Peyer's patch (tissue), 4 donors: Measurements from ENCODE around the gene MIDN. TPM values are rescaled to one million over a fixed set of nuclear protein-coding genes. Genes with fewer than 3 reads are reported as not detected.

Source experiments
- DNase-seq, 3 donors: peaks; one replicate each; pipeline ENCODE4 v3.0.0-alpha.2; 2017 to 2019
- H3K27ac ChIP-seq, 4 donors: fragments of 200-600 bp; sonication (generic); one replicate each; pipeline ENCODE4 v1.5.1; 2016 to 2019
- H3K27me3 ChIP-seq, 2 donors: fragments of 200-600 bp; sonication (generic); one replicate each; pipeline ENCODE4 v1.5.1; 2019
- H3K36me3 ChIP-seq, 3 donors: fragments of 200-600 bp; sonication (generic); one replicate each; pipeline ENCODE4 v1.5.1; 2016 to 2019
- H3K4me1 ChIP-seq, 4 donors: fragments of 200-600 bp; sonication (generic); one replicate each; pipeline ENCODE4 v1.5.1; 2016 to 2019
- H3K4me3 ChIP-seq, 4 donors: fragments of 200-600 bp; sonication (generic); 1 replicate in 3 of 4; 2 replicates in 1 of 4; pipeline ENCODE4 v1.5.1; 2016 to 2019; ENCODE audit warnings: mild to moderate bottlenecking in 1 of 4
- H3K9me3 ChIP-seq, 4 donors: fragments of 200-600 bp; sonication (generic); one replicate each; pipeline ENCODE4 v1.5.1; 2016 to 2019; ENCODE audit warnings: mild to moderate bottlenecking in 1 of 4
- POLR2A ChIP-seq, 2 donors: fragments of 450-650 bp; IDR thresholded peaks; one replicate each; pipeline ENCODE4 v1.5.1; 2017; ENCODE audit warnings: antibody characterized with exemption in 2 of 2, mild to moderate bottlenecking in 2 of 2, moderate library complexity in 2 of 2
- total RNA-seq, 4 donors: library from RNA; depleted of rRNA; stranded (reverse); fragments of >200 nt; gene quantifications; one replicate each; pipeline ENCODE4 v1.1.0, GENCODE V29; 2016
- TF ChIP-seq, protein P1 (sequence below), 6 experiments: fragments of 450-650 bp in 4 of 6; fragments of 200-600 bp in 2 of 6; sonication (generic) in 1 of 6; IDR thresholded peaks; one replicate each; pipeline ENCODE4 v1.5.1; 2017 to 2019; ENCODE audit warnings: antibody characterized with exemption in 6 of 6, mild to moderate bottlenecking in 3 of 6, moderate library complexity in 1 of 6

MIDN gene
- total RNA-seq, 4 donors from 2014 or later, result 34.7 to 205 (median 98.9) TPM

DNA sequence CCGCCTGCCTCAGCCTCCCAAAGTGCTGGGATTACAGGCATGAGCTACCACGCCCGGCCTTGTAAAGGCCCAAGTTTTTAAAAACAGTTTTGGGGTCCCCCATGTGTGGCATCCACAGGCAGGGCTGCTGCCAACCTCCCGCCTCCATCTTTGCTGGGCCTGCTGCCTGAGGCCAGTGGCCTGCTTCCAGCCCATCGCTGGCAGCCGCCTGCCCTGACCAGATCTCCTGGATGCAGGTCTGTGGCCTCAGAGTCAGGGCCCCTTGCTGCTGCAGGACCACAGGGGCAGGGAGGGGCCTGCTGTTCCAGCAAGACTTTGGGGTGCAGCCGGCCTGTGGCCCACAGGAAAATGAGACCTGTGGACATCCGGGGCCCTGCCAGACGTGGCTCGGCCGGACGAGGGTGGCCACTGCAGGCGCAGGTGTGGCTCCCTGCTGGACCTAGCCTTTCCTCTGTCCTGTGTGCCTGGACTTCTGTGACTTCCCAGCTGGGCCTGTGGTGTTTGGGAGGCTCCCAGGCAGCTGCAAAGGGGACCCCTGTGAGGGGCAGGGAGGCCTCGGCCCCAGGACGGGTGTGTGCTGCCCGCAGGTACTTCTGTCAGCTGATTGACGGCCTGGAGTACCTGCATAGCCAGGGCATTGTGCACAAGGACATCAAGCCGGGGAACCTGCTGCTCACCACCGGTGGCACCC, 28.5 kb upstream of the MIDN start:
- no peaks in the 10 kb centered on the region for H3K27me3 ChIP-seq
- no peak for TF ChIP-seq POLR2A (IDR thresholded peaks at IDR 0.05)
- TF ChIP-seq, protein P1, sequence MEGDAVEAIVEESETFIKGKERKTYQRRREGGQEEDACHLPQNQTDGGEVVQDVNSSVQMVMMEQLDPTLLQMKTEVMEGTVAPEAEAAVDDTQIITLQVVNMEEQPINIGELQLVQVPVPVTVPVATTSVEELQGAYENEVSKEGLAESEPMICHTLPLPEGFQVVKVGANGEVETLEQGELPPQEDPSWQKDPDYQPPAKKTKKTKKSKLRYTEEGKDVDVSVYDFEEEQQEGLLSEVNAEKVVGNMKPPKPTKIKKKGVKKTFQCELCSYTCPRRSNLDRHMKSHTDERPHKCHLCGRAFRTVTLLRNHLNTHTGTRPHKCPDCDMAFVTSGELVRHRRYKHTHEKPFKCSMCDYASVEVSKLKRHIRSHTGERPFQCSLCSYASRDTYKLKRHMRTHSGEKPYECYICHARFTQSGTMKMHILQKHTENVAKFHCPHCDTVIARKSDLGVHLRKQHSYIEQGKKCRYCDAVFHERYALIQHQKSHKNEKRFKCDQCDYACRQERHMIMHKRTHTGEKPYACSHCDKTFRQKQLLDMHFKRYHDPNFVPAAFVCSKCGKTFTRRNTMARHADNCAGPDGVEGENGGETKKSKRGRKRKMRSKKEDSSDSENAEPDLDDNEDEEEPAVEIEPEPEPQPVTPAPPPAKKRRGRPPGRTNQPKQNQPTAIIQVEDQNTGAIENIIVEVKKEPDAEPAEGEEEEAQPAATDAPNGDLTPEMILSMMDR (IDR thresholded peaks at IDR 0.05), result no peak
- DNase-seq, result no peak
- no peak overlapping the region for H3K27ac ChIP-seq
- peaks cover 0 to 53% (median 0%) of the 10 kb centered on the region in 3 donors for H3K36me3 ChIP-seq
- H3K4me3 ChIP-seq, result no peak overlapping the region
- no peaks in the 10 kb centered on the region for H3K9me3 ChIP-seq
- peaks cover 0 to 34% (median under 1%) of the 10 kb centered on the region in 4 donors for H3K4me1 ChIP-seq

DNA sequence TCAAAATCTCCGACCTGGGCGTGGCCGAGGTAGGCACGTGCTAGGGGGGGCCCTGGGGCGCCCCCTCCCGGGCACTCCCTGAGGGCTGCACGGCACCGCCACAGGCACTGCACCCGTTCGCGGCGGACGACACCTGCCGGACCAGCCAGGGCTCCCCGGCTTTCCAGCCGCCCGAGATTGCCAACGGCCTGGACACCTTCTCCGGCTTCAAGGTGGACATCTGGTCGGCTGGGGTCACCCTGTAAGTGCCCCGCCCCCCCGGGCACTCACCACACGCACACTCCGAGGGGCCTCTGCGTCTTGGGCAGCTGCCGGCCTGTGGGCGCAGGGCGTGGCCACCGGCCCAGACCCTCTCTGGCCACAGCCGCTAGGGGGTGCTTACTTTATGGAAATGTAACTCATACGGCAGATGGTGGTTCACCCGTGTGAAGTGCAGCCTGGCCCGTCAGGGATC, 27.9 kb upstream of the MIDN start:
- Histone ChIP-seq H3K27ac (no peak overlapping the region), H3K36me3 (peaks cover 0 to 55% (median 0%) of the 10 kb centered on the region in 3 donors), H3K4me3 (no peak overlapping the region), H3K4me1 (peaks cover 0 to 29% (median 0%) of the 10 kb centered on the region in 4 donors), H3K9me3 (no peaks in the 10 kb centered on the region), H3K27me3 (no peaks in the 10 kb centered on the region)
- no peak for TF ChIP-seq POLR2A (IDR thresholded peaks at IDR 0.05)
- DNase-seq, result no peak

DNA sequence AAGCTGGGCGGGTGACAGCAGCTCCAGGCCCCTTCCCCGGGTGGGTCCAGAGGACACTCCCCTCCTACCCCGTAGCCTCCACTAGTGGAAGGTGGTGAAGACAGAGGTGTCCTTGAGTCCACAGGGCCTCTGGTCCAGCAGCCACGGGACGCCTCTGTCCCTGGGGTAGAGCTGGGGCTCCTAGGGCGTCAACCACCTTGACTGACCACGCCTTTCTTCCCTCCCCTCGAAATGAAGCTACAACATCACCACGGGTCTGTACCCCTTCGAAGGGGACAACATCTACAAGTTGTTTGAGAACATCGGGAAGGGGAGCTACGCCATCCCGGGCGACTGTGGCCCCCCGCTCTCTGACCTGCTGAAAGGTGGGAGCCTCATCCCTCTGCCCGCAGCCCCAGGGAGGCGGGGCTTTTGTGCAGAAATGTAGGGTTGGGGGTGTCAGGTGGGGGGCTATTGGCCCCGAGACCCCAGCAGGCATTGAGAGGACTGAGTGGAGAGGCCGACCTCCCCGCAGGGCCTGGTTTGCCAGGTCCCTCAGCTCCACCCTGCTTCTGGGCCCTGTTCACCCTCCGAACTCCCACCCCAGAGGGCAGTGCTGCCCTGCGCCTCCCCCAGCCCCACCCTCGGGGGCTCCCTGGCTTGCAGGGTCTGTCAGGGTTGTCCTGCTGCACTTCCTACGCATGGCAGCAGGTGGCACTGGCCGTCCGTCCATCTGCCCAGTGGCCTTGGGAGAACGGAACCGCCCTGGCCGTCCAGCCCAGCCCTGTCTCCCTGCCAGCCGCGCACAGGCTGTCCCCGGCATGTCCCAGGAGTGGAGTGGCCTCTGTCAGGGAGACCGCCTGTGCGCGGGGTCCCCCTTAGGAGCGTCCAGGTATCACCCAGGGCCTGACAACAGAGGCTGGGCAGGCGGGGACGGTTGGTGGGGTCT, 27.1 kb upstream of the MIDN start:
- H3K4me3 ChIP-seq, result no peak overlapping the region
- DNase-seq, result peak in 2 of 3 donors; percentile 69 to 71
- no peak overlapping the region for H3K27ac ChIP-seq
- TF ChIP-seq POLR2A (IDR thresholded peaks at IDR 0.05), result no peak
- TF ChIP-seq, protein P1 (IDR thresholded peaks at IDR 0.05), result peak in 5 of 6 experiments; percentile 17 to 73 (median 51)
- H3K36me3 ChIP-seq, result peaks cover 0 to 62% (median 0%) of the 10 kb centered on the region in 3 donors
- no peaks in the 10 kb centered on the region for H3K27me3 ChIP-seq
- peaks cover 0 to 21% (median 0%) of the 10 kb centered on the region in 4 donors for H3K4me1 ChIP-seq
- no peaks in the 10 kb centered on the region for H3K9me3 ChIP-seq

DNA sequence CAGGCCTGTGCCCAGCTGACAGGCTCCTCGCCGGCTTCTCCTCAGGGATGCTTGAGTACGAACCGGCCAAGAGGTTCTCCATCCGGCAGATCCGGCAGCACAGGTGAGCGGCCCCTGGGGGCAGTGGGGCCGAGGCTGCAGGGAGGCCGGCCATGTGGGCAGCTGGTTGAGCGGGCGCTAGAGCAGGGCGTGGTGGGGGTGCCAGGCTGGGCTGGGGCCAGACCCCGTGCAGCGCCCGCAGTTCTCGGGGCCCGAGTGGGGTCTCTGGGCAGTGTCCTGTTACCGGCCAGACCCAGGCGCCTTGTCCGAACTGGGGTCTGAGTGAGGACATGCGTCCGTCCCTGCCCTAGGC, 26.5 kb upstream of the MIDN start:
- Histone ChIP-seq H3K4me1 (peaks cover 0 to 17% (median 0%) of the 10 kb centered on the region in 4 donors), H3K27me3 (no peaks in the 10 kb centered on the region), H3K4me3 (no peak overlapping the region), H3K36me3 (peaks cover 0 to 68% (median 0%) of the 10 kb centered on the region in 3 donors), H3K9me3 (no peaks in the 10 kb centered on the region), H3K27ac (no peak overlapping the region)
- no peak for DNase-seq
- TF ChIP-seq, protein P1 (IDR thresholded peaks at IDR 0.05), result no peak
- TF ChIP-seq POLR2A (IDR thresholded peaks at IDR 0.05), result no peak

DNA sequence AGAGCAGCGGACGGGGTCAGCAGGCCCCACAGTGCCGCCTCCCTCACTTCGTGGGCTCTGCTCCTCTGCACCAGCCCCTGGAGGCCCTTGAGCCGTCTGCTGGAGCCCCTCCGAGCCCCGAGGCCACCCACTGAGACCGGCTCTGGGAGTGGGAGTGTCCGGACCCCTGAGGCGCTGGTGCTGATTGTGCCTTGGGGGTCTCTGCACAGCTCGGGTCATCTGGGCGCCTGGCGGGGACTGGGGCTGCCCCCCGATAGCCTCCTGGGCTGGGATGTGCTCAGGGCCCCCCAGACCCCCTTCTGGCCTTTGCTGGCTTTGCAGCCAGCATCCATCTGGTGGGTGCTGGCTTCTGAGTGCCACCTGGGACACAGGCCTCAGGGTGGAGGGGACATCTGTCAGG, 26.0 kb upstream of the MIDN start:
- no peak overlapping the region for H3K4me3 ChIP-seq
- no peaks in the 10 kb centered on the region for H3K9me3 ChIP-seq
- peaks cover 0 to 14% (median 0%) of the 10 kb centered on the region in 4 donors for H3K4me1 ChIP-seq
- TF ChIP-seq, protein P1 (IDR thresholded peaks at IDR 0.05), result no peak
- no peak overlapping the region for H3K27ac ChIP-seq
- no peaks in the 10 kb centered on the region for H3K27me3 ChIP-seq
- H3K36me3 ChIP-seq, result peaks cover 0 to 73% (median 0%) of the 10 kb centered on the region in 3 donors
- no peak for DNase-seq
